ENCODE data around the gene COG2. TPM values are rescaled to one million over a fixed set of nuclear protein-coding genes. Genes with fewer than 3 reads are reported as not detected.
A peak's percentile ranks its signal among the peaks of the same experiment; 100 is the strongest.
"Not testable (repeated sequence)": the region's sequence is repeated elsewhere in the genome, so short reads cannot be mapped to it uniquely, and the experiment has no call there.

Gene COG2
- total and polyA plus RNA-seq, 12 donors, result 12.0 to 80.1 (median 50.6) TPM

DNA sequence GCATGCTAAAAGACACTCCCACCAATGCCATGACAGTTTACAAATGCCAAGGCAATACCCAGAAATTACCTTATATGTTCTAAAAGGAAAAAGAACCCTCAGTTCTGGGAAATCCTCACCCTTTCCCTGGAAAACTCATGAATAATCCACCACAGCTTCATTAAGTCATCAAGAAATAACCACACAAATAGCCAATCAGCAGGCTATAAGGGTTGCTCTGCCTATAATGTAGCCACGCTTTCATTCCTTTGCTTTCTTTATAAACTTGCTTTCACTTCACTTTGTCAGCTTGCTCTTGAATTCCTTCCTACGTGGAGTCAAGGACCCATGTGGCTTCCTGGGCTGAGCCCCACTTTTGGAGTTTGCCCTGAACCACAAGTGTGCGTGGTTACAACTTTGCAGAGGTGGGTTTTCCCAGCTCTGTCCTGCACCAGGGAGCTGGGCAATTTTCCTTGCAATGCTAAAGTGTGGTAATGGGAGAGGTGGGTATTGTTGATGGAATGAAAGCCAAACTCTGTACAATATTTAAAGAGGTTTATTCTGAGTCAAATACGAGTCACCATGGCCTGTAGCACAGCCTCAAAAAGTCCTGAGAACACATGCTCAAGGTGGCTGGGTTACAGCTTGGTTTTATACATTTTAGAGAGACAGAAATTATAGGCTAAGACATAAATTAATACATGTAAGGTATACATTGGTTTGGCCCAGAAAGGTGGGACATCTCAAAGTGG, 42.2 kb upstream of the COG2 start:
- no peaks in the 10 kb centered on the region for H3K27me3 ChIP-seq
- TF ChIP-seq, protein P1, sequence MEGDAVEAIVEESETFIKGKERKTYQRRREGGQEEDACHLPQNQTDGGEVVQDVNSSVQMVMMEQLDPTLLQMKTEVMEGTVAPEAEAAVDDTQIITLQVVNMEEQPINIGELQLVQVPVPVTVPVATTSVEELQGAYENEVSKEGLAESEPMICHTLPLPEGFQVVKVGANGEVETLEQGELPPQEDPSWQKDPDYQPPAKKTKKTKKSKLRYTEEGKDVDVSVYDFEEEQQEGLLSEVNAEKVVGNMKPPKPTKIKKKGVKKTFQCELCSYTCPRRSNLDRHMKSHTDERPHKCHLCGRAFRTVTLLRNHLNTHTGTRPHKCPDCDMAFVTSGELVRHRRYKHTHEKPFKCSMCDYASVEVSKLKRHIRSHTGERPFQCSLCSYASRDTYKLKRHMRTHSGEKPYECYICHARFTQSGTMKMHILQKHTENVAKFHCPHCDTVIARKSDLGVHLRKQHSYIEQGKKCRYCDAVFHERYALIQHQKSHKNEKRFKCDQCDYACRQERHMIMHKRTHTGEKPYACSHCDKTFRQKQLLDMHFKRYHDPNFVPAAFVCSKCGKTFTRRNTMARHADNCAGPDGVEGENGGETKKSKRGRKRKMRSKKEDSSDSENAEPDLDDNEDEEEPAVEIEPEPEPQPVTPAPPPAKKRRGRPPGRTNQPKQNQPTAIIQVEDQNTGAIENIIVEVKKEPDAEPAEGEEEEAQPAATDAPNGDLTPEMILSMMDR (IDR thresholded peaks at IDR 0.05), result no peak
- TF ChIP-seq POLR2A (IDR thresholded peaks at IDR 0.05), result no peak
- no peak for DNase-seq
- no peaks in the 10 kb centered on the region for H3K4me1 ChIP-seq (replicated peaks in 1 of 2)
- no peaks in the 10 kb centered on the region for H3K9me3 ChIP-seq (replicated peaks in 1 of 3)
- no peaks in the 10 kb centered on the region for H3K36me3 ChIP-seq (replicated peaks in 1 of 2)
- H3K4me3 ChIP-seq, result no peak overlapping the region
- no peak overlapping the region for H3K27ac ChIP-seq
- intact Hi-C loops (cut with DNase I), result no loop called here
- whole genome bisulfite sequencing, 4 donors, result 81 to 88% (median 85%) methylated on average over 4 of the region's 4 CpGs

DNA sequence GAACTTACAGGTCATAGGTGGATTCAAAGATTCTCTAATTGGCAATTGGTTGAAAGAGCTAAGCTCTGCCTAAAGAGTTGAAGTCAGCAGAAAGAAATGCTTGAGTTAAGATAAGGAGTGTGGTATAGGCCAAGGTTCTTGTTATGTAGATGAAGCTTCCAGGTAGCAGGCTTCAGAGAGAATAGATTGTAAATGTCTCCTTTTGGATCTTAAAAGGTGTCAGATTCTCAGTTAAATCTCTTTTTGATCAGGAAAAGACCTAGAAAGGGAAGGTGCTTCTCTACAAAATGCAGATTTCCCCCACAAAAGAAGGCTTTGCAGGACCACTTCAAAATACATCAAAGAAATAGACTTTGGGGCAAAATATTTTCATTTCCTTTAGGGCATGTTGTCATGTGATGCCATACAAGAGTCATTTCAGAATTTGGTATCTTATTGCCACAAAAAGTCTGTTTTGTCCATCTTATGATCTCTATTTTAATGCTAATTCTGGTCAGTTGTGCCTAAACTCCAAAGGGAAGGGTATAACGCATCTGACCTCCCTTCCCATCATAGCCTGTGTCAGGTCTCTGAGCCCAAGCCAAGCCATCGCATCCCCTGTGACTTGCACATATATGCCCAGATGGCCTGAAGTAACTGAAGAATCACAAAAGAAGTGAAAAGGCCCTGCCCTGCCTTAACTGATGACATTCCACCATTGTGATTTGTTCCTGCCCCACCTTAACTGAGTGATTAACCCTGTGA, 41.5 kb upstream of the COG2 start:
- WGBS, 4 donors, result 75 to 95% (median 90%) methylated on average over 2 of the region's 2 CpGs
- DNase-seq; intact Hi-C loops (cut with DNase I); H3K9me3 ChIP-seq (replicated peaks in 1 of 3); H3K4me1 ChIP-seq (replicated peaks in 1 of 2); H3K4me3 ChIP-seq; H3K27ac ChIP-seq; H3K36me3 ChIP-seq (replicated peaks in 1 of 2); H3K27me3 ChIP-seq: not testable (repeated sequence)

- H3K27ac ChIP-seq, result no peak overlapping the region
- intact Hi-C loops (cut with DNase I), result no loop called here
- TF ChIP-seq POLR2A (IDR thresholded peaks at IDR 0.05), result no peak
- TF ChIP-seq, protein P1 (IDR thresholded peaks at IDR 0.05), result no peak
- H3K4me1 ChIP-seq (replicated peaks in 1 of 2), result no peaks in the 10 kb centered on the region
- H3K36me3 ChIP-seq (replicated peaks in 1 of 2), result no peaks in the 10 kb centered on the region
- 72 to 80% (median 78%) methylated on average over 2 of the region's 2 CpGs for WGBS, 4 donors
- H3K27me3 ChIP-seq, result no peaks in the 10 kb centered on the region
- no peak overlapping the region for H3K4me3 ChIP-seq
- DNase-seq, result peak in 1 of 7 donors; percentile 13
- no peaks in the 10 kb centered on the region for H3K9me3 ChIP-seq (replicated peaks in 1 of 3)
Observed at GRCh38 chr1:230609208-230609607, 33.1 kb upstream of the COG2 start.

GRCh38 chr1:230610589-230610988, 31.7 kb upstream of the COG2 start:
- Histone ChIP-seq H3K4me1 (replicated peaks in 1 of 2) (no peaks in the 10 kb centered on the region), H3K9me3 (replicated peaks in 1 of 3) (no peaks in the 10 kb centered on the region), H3K27ac (no peak overlapping the region), H3K4me3 (no peak overlapping the region), H3K36me3 (replicated peaks in 1 of 2) (no peaks in the 10 kb centered on the region), H3K27me3 (no peaks in the 10 kb centered on the region)
- intact Hi-C loops (cut with DNase I), result no loop called here
- no peak for DNase-seq
- TF ChIP-seq POLR2A (IDR thresholded peaks at IDR 0.05), result no peak
- TF ChIP-seq, protein P1 (IDR thresholded peaks at IDR 0.05), result no peak
- 71 to 88% (median 76%) methylated on average over 1 of the region's 1 CpG for WGBS, 4 donors
